Mesenteric fat pad (tissue), 1 donor: ENCODE data around the gene MFSD6L. TPM values are rescaled to one million over a fixed set of nuclear protein-coding genes. Genes with fewer than 3 reads are reported as not detected.

Experiments
- DNase-seq: peaks from one replicate; pipeline ENCODE4 v3.0.0-alpha.2; 2020; ENCODE audit warnings: low spot score
- total RNA-seq: library from RNA; stranded (reverse); fragmentation: NEBNext Ultra II Directional; extraction: Animal tissue kit (Norgen Biotek cat#: 25700); gene quantifications from one replicate; pipeline ENCODE4 v1.2.1, GENCODE V29; 2021
- donor health status: DM: yes; HTN: yes; CAD: no.

MFSD6L gene
- total RNA-seq, 1 donor from 2014 or later, result not detected

DNA sequence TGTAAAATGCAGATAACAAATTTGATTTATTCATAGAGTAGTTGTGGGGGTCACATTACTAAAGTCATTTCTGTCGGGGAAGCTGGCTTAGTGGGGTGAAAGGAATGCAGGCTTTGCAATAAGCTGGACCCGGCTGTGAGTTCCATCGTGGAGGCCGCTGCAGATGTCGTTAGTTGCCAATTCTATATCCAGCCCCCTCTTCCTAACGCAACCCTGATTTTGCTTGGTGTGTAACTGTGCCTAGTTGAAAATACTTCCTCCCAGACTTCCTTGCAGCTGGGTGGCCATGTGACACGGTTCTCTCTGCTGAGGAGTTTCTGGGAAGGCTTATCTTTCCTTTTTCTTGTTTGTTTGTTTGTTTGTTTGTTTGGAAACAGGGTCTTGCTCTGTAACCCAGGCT lies 4.5 kb downstream of the MFSD6L start:
- no peak for DNase-seq

DNA sequence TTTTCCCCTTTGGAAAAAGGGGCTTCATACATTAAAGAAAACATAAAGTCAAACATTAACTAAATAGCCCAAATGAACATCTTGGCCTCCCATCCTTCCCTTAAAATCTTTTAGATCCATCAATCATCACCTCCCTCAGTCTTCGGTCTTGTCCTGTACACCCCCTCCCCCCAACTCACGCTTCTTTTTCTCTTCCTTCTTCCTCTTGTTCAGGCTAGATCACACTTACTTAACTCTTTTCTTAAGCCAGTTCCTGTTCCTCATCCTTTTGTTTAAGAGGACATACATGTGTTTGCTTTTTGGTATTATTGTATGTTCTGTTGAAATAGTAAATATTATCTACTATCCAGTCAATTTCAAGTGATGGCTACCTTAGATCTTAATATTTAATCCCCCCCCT lies 5.5 kb downstream of the MFSD6L start:
- DNase-seq, result no peak

DNA sequence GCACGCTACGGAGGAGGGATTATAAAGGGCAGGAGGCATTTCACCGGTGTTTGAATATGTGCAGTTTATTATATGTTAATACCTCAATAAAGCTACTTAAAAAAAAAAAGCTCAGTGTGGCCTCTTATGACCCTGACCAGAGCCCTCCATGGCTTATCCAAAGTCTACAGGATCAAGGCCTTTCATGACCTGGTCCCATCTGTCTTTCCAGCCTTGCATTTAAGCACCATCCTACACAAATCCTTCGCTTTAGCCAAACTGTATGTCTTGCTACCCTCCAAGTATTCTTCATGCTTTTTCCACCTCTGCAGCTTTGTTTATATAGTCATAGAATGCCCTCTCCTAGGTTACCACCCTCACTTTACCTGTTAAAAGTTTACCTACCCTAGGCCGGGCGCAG lies 6.5 kb downstream of the MFSD6L start:
- no peak for DNase-seq

DNA sequence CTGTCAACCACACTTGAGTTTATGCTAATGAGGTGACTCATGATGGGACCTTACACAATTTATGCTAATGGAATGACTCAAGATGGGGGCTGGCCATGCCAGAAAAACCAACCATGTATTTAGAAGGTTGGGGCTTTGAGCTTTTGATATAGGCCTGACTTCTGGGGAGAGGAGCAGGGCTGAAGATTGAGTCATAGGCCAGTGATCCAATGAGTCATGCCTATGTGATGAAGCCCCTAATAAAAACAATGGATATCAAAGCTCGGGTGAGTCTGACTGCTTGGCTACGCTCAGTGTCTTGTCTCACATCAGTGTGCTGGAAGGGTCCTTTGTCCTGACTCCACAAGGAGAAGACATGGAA lies 7.3 kb downstream of the MFSD6L start:
- DNase-seq, result no peak

DNA sequence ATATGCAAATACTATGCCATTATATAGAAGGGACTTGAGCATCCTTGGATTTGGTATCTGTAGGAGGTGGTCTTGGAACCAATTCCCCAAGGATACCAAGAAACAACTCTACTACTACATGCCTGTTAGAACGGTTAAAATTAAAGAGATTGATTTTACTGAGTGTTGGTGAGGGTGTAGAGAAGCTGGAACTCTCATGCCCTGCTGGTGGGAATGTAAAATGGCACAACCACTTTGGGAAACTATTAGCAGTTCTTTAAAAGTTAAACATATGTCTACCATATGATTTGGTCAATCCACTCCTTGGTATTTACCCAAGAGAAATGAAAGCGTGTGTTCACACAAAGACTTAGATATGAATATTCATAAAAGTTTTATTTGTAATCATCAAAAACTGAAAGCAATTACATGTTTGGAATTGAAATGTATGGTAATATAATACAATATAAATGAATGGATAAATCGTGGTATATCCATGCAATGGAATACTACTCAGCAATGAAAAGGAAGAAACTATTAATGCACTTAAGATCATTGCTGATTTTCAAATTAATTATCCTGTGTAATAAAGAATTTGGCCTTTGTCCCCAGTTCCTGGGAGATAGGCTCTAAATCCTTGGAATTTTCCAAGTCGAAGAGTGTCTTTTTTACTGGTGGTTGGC lies 7.8 kb downstream of the MFSD6L start:
- no peak for DNase-seq

DNA sequence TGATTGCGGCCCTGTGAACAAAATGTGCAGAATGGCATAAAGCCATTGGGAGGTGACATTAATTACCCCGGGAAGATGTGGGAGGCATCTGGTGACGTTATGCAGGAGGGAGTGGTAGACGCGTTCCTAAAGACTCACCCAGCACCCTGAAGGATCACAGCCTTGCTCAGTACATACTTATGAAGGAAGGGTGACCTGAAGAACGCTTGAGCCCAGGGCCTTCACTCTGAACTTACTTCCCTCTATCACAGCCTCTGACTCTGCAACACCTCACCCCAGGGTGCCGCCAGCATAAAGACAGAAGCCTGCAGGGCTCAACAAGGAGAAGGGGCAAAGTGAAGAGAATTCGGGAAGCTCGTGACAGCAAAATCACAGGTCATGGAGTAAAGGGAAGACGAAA lies 9.4 kb downstream of the MFSD6L start:
- no peak for DNase-seq

DNA sequence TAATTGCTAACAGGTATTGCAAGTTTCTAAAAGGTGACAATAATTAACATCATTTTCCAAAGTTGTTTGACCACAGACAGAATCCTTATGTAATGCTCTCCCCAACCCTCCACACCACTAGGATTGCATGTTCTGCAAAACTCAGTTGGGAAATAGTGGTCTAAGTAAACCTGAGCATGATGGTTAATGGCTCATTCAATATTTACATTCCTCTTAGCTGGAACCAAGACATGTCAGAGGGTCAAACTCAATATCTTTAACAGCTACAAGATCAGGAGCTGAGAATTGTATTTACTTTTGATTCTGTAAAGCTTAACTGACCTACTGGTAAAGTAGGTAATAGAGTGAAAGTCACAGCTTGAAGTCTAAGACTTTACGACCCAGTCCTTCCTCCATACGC lies 10.2 kb downstream of the MFSD6L start:
- no peak for DNase-seq

DNA sequence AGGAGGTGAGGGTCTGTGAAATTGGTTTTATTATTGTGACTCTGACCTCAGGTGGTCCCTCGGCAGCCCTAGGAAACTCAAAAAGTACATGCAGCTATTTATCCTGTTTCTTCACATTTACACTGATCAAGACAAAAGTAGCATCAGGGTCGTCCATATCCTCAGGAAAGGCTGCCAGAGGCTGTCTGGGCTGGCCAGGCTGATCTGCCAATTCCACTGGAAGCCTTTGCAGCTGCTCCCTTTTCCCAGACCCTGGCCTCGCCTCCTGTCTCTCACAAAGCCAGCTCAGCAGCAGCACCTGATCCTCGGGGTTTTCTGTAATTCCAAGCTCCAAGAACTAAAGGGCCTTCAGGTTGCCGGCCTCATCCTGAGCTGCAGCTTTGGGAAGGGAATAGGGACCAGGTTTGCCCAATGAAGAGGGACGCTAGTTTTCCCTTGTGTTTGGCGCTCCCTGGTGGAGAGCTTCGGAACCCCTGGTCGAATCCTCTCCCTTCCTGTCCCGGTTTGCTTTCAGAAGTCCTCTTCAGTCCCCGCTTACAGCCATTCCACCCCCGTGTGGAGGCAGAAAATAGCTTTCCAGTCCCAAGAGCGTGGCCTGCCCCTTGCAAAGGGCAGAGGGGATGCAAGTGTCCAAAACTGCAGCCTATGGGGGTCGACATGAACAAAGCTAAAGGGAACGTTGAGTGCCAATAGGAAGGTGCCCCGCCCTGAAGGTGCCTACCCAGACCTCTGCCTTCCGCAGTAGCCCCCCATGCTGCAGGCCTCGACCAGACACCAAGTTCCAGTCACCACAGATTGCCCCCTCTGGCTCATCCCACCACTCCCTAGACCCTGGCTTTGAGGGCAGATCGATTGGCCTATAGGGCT lies 13.4 kb downstream of the MFSD6L start:
- DNase-seq, result no peak

DNA sequence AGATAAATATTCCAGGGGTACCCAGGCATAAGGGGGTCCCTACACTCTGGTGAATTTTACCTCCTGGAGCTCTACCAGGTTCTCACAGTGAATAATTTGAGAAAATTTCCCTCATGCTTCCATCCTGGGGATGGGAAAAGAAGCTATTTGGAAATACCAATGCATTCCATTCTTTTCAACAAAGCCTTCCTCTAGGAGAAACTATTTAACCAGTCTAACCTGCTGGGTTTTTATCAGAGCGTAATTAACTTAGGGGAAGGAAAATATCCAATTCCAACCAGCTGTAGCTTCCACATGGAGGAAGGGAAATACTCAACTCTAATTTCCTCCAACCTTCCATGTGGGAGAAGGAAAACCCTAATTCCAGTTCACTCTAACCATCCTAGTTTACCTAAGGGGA lies 17.0 kb downstream of the MFSD6L start:
- no peak for DNase-seq

DNA sequence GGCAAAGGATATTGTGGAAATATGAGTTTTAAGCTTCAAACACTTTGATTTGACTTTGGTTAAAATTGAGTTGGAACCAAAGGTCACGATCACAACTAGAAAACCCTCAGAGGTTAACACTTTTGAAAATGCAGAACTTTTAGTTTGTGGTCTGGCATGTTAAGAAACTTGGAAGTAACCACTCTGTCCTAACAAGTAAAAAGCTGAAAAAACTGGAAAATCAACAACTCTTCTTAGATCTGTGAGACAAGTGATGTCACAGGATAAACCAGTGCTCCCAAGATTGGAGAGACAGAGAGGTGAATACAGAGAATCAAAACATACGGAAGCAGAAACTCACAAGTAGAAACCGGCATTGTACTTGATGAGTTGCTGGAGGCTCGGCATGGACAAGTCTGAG lies 17.4 kb downstream of the MFSD6L start:
- DNase-seq, result no peak

DNA sequence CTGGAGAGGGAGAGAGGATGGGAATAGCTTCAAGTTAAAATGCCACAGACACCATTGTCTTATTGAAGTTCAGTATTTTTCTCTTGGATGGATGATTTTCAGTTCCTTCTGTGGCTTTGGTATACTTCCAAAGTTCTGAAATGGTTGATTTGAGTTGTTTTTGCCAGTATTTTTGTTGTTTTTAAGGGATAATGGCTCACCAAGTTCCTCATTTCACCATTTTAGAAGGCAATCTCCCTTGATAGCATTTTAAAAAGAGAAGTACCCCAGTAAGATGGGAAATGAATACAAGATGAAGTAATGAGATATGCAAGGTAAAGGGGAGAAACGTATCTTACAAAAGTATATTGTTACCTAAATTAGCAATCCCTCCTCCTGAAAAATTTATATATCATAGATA lies 22.3 kb downstream of the MFSD6L start:
- DNase-seq, result no peak

DNA sequence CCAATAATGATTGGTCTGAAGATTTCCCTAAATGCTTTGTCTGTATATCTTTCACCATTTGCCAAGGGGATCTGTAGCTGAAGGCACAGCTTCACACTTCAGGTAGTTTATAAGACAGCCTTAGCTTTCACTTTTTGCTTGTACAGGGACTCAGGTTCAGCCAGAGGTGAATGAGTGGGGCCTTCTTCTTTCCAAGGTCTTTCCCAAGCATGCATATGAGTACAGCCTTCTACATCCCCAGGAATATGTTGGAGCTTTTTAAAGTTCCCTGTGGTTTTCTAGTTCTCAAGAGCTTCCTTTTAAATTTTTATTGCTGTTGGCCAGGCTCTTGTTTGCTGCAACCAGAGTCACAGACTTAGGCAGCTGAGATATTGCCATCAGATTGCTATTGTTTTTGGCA lies 22.9 kb downstream of the MFSD6L start:
- DNase-seq, result no peak

DNA sequence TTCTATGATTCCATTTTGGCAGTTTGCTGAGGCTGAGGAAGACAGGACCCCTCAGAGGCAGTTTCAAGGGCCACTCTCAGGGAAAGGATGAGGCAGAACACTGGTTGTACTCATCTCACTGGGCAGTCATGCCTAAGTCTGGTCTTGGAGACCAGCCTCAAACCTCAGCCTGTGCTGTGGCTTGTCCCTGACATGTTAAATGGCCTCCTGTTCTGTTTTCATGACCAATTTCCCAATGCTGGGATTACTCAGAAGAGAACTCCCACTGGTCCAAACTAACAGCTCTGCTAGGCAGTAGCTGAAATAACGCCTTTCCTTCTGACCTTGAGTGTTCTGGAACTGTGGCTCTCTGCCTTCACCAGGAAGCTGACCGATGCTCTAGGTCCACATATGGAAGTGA lies 32.4 kb downstream of the MFSD6L start:
- no peak for DNase-seq

DNA sequence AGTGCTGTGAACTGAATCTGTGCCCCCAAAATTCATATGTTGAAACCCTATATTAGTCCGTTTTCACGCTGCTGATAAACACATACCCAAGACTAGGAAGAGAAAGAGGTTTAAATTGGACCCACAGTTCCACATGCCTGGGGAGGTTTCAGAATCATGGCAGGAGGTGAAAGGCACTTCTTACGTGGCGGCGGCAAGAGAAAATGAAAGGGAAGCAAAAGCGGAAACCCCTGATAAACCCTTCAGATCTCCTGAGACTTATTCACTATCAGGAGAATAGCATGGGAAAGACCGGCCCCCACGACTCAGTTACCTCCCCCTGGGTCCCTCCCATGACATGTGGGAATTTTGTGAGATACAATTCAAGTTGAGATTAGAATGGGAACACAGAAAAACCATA lies 37.2 kb downstream of the MFSD6L start:
- no peak for DNase-seq

DNA sequence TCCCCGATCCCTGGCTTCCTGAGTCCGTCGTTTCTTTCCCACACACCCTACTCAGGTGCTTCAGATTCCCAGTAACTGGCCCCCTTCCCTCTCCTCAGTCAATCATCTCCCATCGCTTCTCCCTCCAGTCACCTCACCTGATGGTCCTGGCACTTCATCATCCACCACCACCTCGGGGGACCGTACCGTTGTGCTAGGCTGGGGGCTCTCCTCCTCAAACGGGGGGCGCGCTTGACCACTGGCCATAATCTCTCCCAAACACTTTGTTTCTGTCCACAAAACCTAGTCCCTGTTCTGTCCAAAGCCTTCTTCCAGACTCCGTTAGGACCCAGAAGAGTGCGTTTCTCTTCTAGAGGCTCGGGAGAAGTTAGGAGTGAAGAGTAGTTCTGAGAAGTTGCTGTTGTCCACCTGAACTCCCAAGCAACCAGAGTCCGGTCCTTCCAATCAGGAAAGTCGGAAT lies 41.0 kb downstream of the MFSD6L start, which contains the start of gene SPDYE4:
Gene SPDYE4, minus strand, starts transcription at position 410 of the 460 bp plus-strand sequence. Its CDS starts 164 bp downstream, at position 246.
- no peak for DNase-seq

DNA sequence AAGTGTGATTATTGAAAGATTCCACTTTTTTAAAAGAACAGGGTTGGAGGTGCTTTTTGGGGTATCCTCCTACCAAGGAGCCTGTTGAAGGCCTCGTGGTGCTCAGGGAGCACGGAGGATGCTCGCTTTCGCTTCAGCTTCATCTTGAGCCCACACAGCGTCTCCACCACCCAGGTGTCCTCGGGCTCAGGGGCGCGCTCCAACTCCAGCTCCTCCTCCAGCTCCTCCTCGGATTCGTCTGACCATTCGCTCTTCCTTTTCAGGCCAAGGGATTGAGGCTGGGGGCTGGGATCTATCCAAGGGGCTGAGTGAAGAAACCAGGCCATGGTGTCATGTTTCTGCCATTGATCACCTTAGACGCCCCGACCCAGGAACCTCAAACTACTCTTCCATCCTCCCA lies 42.0 kb downstream of the MFSD6L start:
- DNase-seq, result no peak

DNA sequence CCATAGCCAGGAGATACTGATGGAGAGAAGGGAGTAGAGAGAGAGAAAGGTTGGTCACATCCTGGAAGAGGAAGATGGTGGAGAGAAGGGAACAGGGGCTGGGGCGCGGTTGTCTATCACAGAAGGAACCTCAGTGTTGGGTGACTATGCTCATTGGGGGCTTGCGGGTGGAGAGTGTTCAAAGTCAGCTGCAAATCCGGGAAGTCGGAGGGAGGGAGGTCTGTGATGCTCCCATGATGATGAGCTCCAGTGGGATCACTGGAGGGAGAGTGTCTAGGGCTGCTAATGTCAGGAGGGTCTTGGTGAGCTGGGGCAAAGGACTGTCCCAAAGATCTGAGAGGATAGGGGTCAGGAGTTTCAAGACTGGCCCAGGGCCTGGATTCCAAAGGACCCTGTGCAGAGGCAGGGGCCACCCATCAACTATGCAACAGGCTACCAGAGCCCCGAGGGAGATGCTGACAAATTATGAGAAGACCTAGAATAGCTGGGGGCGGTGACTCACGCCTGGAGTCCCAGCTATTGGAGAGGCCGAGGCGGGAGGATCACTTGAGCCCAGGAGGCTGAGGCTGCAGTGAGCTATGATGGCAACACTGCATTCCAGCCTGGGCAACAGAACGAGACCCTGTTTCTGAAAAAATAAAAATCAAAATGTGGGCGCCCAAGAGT lies 43.4 kb downstream of the MFSD6L start:
- no peak for DNase-seq

DNA sequence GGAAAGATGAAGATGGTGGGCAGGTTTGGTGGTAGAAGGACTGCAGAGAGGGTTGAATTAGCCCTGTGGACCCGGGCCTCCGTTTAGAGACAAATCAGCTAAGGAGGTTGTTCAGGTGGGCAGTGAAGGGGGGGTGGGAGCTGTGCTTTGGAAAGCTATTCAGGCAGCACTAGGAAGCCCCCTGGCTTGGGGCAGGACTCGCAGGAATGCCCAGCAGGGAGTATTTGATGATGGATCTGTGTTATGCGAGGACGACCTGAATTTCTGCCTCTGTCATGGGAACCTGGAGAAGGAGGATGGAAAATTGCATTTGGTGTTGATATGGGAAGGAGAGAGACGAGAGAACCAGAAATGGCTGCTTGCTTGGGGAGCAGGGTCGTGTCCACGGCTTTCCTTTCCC lies 44.3 kb downstream of the MFSD6L start:
- no peak for DNase-seq

DNA sequence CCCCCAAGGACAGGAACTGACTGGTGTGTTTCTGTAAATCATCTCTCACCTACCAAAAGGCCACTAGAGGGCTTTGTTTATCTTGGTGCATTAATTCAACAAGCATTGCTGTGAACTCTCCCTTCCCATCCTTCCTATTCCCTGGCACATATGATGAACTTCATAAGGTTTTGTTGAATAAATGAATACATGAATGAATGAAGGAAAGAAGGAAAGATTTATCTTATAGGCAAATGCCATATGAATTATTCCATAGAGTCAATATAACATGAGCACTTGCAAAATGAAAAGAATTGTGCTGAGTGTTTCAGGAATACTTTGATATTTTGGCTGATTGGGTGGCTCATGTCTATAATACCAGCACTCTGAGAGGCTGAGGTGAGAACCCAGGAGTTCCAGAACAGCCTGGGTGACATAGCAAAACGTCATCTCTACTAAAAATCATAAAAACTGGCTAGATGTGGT lies 45.2 kb downstream of the MFSD6L start:
- DNase-seq, result no peak

DNA sequence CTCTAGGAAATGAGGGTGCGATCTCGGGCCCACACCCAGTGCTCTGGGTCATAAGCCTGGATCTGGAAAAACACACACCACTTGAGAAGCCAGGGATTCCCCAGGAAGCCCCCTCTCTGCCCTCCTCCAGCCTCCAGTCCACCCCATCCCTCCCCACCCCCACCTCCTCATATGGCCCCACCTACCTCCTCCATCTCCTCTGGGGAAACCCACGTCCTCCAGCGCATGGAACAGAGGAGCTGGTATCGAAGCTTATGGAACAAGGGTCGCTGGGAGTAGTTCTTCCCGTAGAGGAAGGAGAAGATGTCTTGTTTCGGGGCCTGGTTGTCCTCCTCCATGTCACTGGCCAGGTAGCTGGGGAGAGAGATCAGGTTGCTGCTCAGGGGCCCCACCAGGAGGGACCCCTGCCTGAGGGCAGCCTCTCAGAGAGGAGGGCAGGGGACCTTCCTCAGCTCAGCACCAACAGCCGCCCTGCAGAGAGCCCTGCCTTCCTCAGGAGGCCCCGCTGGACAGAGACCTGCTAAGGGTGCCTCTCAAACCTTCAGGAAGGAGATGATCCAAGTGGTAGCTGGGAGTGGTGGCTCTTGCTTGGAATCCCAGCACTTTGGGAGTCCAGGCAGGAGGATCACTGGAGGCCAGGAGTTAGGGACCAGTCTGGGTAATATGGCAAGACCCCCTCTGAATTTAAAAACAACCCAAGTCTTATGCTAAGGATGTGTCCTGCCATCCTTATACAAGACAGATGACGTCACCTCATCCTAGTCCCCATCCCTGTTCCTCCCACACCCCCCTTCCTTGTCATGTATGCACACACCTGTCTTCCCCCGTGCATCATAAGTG lies 45.8 kb downstream of the MFSD6L start:
- no peak for DNase-seq

DNA sequence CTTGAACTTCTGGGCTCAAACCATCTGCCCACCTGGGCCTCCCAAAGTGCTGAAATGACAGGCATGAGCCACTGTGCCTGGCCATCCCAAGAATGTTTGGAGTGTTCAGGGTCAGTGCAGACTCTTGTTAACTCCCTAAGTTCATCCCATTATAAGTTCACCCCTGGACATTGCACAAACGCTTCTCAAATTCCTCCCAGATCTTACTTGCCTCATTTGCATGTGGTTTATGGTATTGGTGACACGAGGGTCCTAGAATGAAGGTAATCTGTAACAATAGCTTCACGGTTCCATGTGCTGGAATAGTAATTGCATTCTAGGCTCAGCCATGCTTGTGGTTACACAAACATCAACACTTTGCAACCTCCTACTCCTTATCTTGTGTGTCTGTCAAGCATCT lies 49.5 kb downstream of the MFSD6L start:
- no peak for DNase-seq
